Measurements from ENCODE around the gene TMEM225B. TPM values are rescaled to one million over a fixed set of nuclear protein-coding genes. Genes with fewer than 3 reads are reported as not detected.
"Not testable (repeated sequence)": the region's sequence is repeated elsewhere in the genome, so short reads cannot be mapped to it uniquely, and the experiment has no call there.

TMEM225B gene
- total RNA-seq, 1 donor from 2014 or later, result 0.91 TPM

- H3K27ac Mint-ChIP-seq, result peak overlapping the region; percentile 83
- H3K36me3 Mint-ChIP-seq (ENCODE audit: insufficient read depth), result no peaks in the 10 kb centered on the region
- H3K4me3 Mint-ChIP-seq (ENCODE audit: low read depth), result peak overlapping the region; percentile 76
- peak; percentile 81 for TF ChIP-seq CTCF (IDR thresholded peaks at IDR 0.05; ENCODE audit: unreplicated experiment)
- DNase-seq (ENCODE audit: low spot score, unreplicated experiment), result peak; percentile 72
- no peaks in the 10 kb centered on the region for H3K9me3 Mint-ChIP-seq (ENCODE audit: low read depth)
- H3K4me1 Mint-ChIP-seq (ENCODE audit: low read depth), result peaks cover 2% of the 10 kb centered on the region
- peaks cover 11% of the 10 kb centered on the region for H3K27me3 Mint-ChIP-seq
Measured at GRCh38 chr7:99579956-99580777, 17.9 kb upstream of the TMEM225B start.

GRCh38 chr7:99580778-99581332 lies 17.2 kb upstream of the TMEM225B start:
- not testable (repeated sequence) for H3K4me1 Mint-ChIP-seq (ENCODE audit: low read depth); H3K27ac Mint-ChIP-seq; H3K9me3 Mint-ChIP-seq (ENCODE audit: low read depth); DNase-seq (ENCODE audit: low spot score, unreplicated experiment); H3K36me3 Mint-ChIP-seq (ENCODE audit: insufficient read depth)
- H3K4me3 Mint-ChIP-seq (ENCODE audit: low read depth), result peak overlapping the region; percentile 76
- peaks cover 13% of the 10 kb centered on the region for H3K27me3 Mint-ChIP-seq

GRCh38 chr7:99588868-99589267 lies 9.2 kb upstream of the TMEM225B start:
- no peaks in the 10 kb centered on the region for H3K9me3 Mint-ChIP-seq (ENCODE audit: low read depth)
- H3K4me3 Mint-ChIP-seq (ENCODE audit: low read depth), result no peak overlapping the region
- no peaks in the 10 kb centered on the region for H3K36me3 Mint-ChIP-seq (ENCODE audit: insufficient read depth)
- H3K27ac Mint-ChIP-seq, result no peak overlapping the region
- H3K4me1 Mint-ChIP-seq (ENCODE audit: low read depth), result no peaks in the 10 kb centered on the region
- no peak for DNase-seq (ENCODE audit: low spot score, unreplicated experiment)
- TF ChIP-seq CTCF (IDR thresholded peaks at IDR 0.05; ENCODE audit: unreplicated experiment), result no peak
- peaks cover 16% of the 10 kb centered on the region for H3K27me3 Mint-ChIP-seq

- Mint-ChIP-seq H3K36me3 (ENCODE audit: insufficient read depth) (no peaks in the 10 kb centered on the region), H3K27me3 (peaks cover 3% of the 10 kb centered on the region), H3K4me3 (ENCODE audit: low read depth) (no peak overlapping the region), H3K4me1 (ENCODE audit: low read depth) (no peaks in the 10 kb centered on the region), H3K27ac (no peak overlapping the region), H3K9me3 (ENCODE audit: low read depth) (no peaks in the 10 kb centered on the region)
- no peak for TF ChIP-seq CTCF (IDR thresholded peaks at IDR 0.05; ENCODE audit: unreplicated experiment)
- DNase-seq (ENCODE audit: low spot score, unreplicated experiment), result no peak
Measured at GRCh38 chr7:99594948-99595745, 2.9 kb upstream of the TMEM225B start.

- TF ChIP-seq CTCF (IDR thresholded peaks at IDR 0.05; ENCODE audit: unreplicated experiment), result no peak
- H3K27me3 Mint-ChIP-seq, result peaks cover 8% of the 10 kb centered on the region
- no peak overlapping the region for H3K27ac Mint-ChIP-seq
- H3K36me3 Mint-ChIP-seq (ENCODE audit: insufficient read depth), result no peaks in the 10 kb centered on the region
- no peak overlapping the region for H3K4me3 Mint-ChIP-seq (ENCODE audit: low read depth)
- no peaks in the 10 kb centered on the region for H3K4me1 Mint-ChIP-seq (ENCODE audit: low read depth)
- DNase-seq (ENCODE audit: low spot score, unreplicated experiment), result no peak
- no peaks in the 10 kb centered on the region for H3K9me3 Mint-ChIP-seq (ENCODE audit: low read depth)
Measured at GRCh38 chr7:99596408-99596955, 1.6 kb upstream of the TMEM225B start.

All from progenitor cell of endocrine pancreas (in vitro differentiated cells).